Liver (tissue), 9 donors: Measurements from ENCODE around the gene KDM4D. TPM values are rescaled to one million over a fixed set of nuclear protein-coding genes. Genes with fewer than 3 reads are reported as not detected.

Experiments used
- DNase-seq: peaks from one replicate; pipeline ENCODE4 v3.0.0-alpha.2; 2017; ENCODE audit warnings: low spot score
- H3K27ac ChIP-seq, 2 donors: one replicate each; pipeline ENCODE4 v1.7.0; 2013; ENCODE audit warnings: inconsistent platforms in 2 of 2, low read length in 2 of 2, control low read depth in 1 of 2, low read depth in 1 of 2, mild to moderate bottlenecking in 1 of 2
- H3K27me3 ChIP-seq, 4 donors: one replicate each; pipeline versions ENCODE4 v1.6.1 to v1.7.0; 2013; ENCODE audit warnings: low read length in 3 of 4, inconsistent platforms in 1 of 4, mild to moderate bottlenecking in 1 of 4, moderate library complexity in 1 of 4; ENCODE audit not compliant: control insufficient read depth in 4 of 4, insufficient read depth in 4 of 4
- H3K36me3 ChIP-seq, 4 donors: one replicate each; pipeline versions ENCODE4 v1.6.1 to v1.7.0; 2013; ENCODE audit warnings: low read length in 3 of 4, mild to moderate bottlenecking in 3 of 4, low read depth in 1 of 4, moderate library complexity in 1 of 4; ENCODE audit not compliant: control insufficient read depth in 4 of 4, insufficient read depth in 3 of 4
- H3K4me1 ChIP-seq, 4 donors: one replicate each; pipeline versions ENCODE4 v1.6.1 to v1.7.0; 2013; ENCODE audit warnings: low read length in 3 of 4, mild to moderate bottlenecking in 3 of 4, moderate library complexity in 1 of 4; ENCODE audit not compliant: control insufficient read depth in 4 of 4, insufficient read depth in 4 of 4
- H3K4me3 ChIP-seq, 3 donors: one replicate each; pipeline versions ENCODE4 v1.6.1 to v1.7.0; 2013; ENCODE audit warnings: low read length in 3 of 3, control low read depth in 1 of 3, low read depth in 1 of 3, mild to moderate bottlenecking in 1 of 3
- H3K9ac ChIP-seq, 2 donors: one replicate each; pipeline ENCODE4 v1.7.0; 2013; ENCODE audit warnings: low read length in 2 of 2, mild to moderate bottlenecking in 2 of 2, moderate library complexity in 2 of 2, control low read depth in 1 of 2, low read depth in 1 of 2
- H3K9me3 ChIP-seq, 4 donors: one replicate each; pipeline versions ENCODE4 v1.6.1 to v1.7.0; 2013; ENCODE audit warnings: low read length in 3 of 4; ENCODE audit not compliant: control insufficient read depth in 4 of 4
- EGR1 ChIP-seq, 2 donors: IDR thresholded peaks; 2 replicates each; pipeline ENCODE4 v1.6.1; 2016 to 2018; ENCODE audit warnings: antibody characterized with exemption in 2 of 2, low read depth in 2 of 2
- FOXA1 ChIP-seq: IDR thresholded peaks from 2 replicates; pipeline ENCODE4 v1.6.1; 2016; ENCODE audit warnings: antibody characterized with exemption
- FOXA2 ChIP-seq: IDR thresholded peaks from 2 replicates; pipeline ENCODE4 v1.6.1; 2016; ENCODE audit warnings: antibody characterized with exemption
- GABPA ChIP-seq, 2 donors: IDR thresholded peaks in 1 of 2; conservative IDR thresholded peaks in 1 of 2; 2 replicates each; pipeline ENCODE4 v1.6.1; 2016; ENCODE audit warnings: antibody characterized with exemption in 2 of 2, mild to moderate bottlenecking in 1 of 2, moderate library complexity in 1 of 2
- HNF4A ChIP-seq, 2 donors: conservative IDR thresholded peaks; 2 replicates each; pipeline ENCODE4 v1.6.1; 2016; ENCODE audit warnings: antibody characterized with exemption in 2 of 2, mild to moderate bottlenecking in 2 of 2
- HNF4G ChIP-seq: IDR thresholded peaks from 2 replicates; pipeline ENCODE4 v1.6.1; 2016; ENCODE audit warnings: antibody characterized with exemption
- JUND ChIP-seq, 2 donors: IDR thresholded peaks; 2 replicates each; pipeline ENCODE4 v1.6.1; 2016; ENCODE audit warnings: antibody characterized with exemption in 2 of 2
- NR2F2 ChIP-seq: IDR thresholded peaks from 2 replicates; pipeline ENCODE4 v1.6.1; 2016; ENCODE audit warnings: antibody characterized with exemption
- RAD21 ChIP-seq, 2 donors: IDR thresholded peaks; 2 replicates each; pipeline ENCODE4 v1.6.1; 2016; ENCODE audit warnings: antibody characterized with exemption in 2 of 2, mild to moderate bottlenecking in 2 of 2
- RXRA ChIP-seq, 2 donors: IDR thresholded peaks; 2 replicates each; pipeline ENCODE4 v1.6.1; 2017 to 2018; ENCODE audit warnings: antibody characterized with exemption in 2 of 2, mild to moderate bottlenecking in 1 of 2
- SP1 ChIP-seq: IDR thresholded peaks from 2 replicates; pipeline ENCODE4 v1.6.1; 2018; ENCODE audit warnings: antibody characterized with exemption, mild to moderate bottlenecking
- TAF1 ChIP-seq: conservative IDR thresholded peaks from 2 replicates; pipeline ENCODE4 v1.6.1; 2016; ENCODE audit warnings: antibody characterized with exemption, mild to moderate bottlenecking
- YY1 ChIP-seq: IDR thresholded peaks from 2 replicates; pipeline ENCODE4 v1.6.1; 2016; ENCODE audit warnings: antibody characterized with exemption, mild to moderate bottlenecking
- WGBS: extraction: QIAGEN DNeasy Blood & Tissue Kit; methylation state at CpG from one replicate; pipeline ENCODE4 v1.1.7; 2013; 5-methylcytosine and 5-hydroxymethylcytosine counted together
- polyA plus RNA-seq, 2 donors: library from polyadenylated mRNA; stranded (reverse) in 1 of 2; unstranded in 1 of 2; fragments of 200-250 nt in 1 of 2; fragments of >200 nt in 1 of 2; fragmentation: Nextera tagmentation in 1 of 2; extraction: Ambion mirVana in 1 of 2; gene quantifications; one replicate each; pipeline versions ENCODE4 v1.2.1 to v1.2.3, GENCODE V29; 2013 to 2015
- total RNA-seq, 2 donors: library from RNA; depleted of rRNA; stranded (reverse); fragments of >200 nt; gene quantifications; one replicate each; pipeline ENCODE4 v1.2.3, GENCODE V29; 2014
- TF ChIP-seq, protein P1 (sequence below): IDR thresholded peaks from 2 replicates; pipeline ENCODE4 v1.6.1; 2016; ENCODE audit warnings: antibody characterized with exemption
- TF ChIP-seq, protein P2 (sequence below): IDR thresholded peaks from 2 replicates; pipeline ENCODE4 v1.6.1; 2016; ENCODE audit warnings: antibody characterized with exemption
- TF ChIP-seq, protein P3 (sequence below): fragments of 150-350 bp; IDR thresholded peaks from 2 replicates; pipeline ENCODE4 v1.5.1; 2017; ENCODE audit warnings: improper control_type of control experiment, low read depth, low read length; ENCODE audit not compliant: missing input control
- TF ChIP-seq, protein P4 (sequence below): IDR thresholded peaks from 2 replicates; pipeline ENCODE4 v1.6.1; 2016; ENCODE audit warnings: antibody characterized with exemption, mild to moderate bottlenecking
- donor health status: healthy.
- donor health status: healthy.
- donor health status: healthy.
- donor health status: healthy.
- donor health status: healthy.

KDM4D gene
- total and polyA plus RNA-seq, 4 donors: 0.11 to 0.23 (median 0.17) TPM

DNA sequence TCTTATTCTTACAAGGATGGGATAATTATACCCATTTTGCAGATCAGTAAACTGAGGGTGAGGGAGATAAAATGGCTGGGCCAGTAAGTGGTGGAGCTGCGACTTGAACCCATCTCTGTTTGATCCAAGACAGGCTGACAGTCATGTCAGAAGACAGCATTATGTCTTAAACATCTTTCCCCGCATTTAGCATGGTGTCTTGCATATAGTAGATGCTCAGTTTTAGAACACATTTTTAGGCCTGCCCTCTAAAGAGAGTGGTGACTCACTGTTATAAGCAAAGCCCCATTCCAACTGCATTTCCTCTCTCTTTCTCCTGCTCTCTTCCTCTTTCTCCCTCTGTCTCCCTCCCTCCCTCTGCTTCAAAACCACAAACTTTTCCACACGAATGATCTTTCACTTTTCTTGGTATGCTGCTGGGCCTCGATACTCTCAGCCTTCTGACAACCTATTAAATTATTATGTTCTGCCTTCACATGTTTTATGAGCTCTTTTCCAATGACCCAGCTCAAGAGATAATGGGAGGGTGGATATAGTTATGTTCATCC lies 25.4 kb upstream of the KDM4D start:
- 72% methylated on average over 4 of the region's 4 CpGs for WGBS
- Histone ChIP-seq H3K27ac (no peak overlapping the region), H3K4me1 (no peaks in the 10 kb centered on the region), H3K9me3 (no peaks in the 10 kb centered on the region), H3K27me3 (no peaks in the 10 kb centered on the region), H3K9ac (no peak overlapping the region), H3K4me3 (no peak overlapping the region), H3K36me3 (no peaks in the 10 kb centered on the region)
- TF ChIP-seq RAD21 (IDR thresholded peaks at IDR 0.05) (no peak), FOXA1 (no peak), YY1 (no peak), NR2F2 (no peak), EGR1 (IDR thresholded peaks at IDR 0.05; ENCODE audit: low read depth in 2 of 2) (no peak), HNF4A (conservative IDR thresholded peaks at IDR 0.05) (no peak), TAF1 (no peak), GABPA (IDR thresholded peaks at IDR 0.05 in 1 of 2, conservative IDR thresholded peaks at IDR 0.05 in 1 of 2) (no peak)
- DNase-seq: no peak

DNA sequence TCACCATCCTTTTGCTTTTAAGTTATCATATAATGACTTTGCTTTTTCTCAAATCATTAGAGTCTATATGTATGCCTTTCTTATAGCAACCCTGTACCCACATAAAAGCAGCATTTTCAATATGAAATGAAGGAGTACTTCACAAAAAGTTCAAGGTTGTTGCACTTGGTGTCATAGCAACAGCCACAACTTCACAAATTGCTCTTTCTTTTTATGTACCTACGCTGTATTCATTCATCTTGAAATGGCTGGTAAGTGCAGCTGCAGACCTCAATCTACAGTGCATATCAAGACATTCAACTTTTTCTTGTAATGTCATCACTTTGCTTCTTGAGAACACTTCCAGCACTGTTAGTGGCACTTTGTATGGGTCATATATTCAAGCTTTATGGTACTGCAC lies 18.8 kb upstream of the KDM4D start:
- peaks cover 2 to 5% (median 3%) of the 10 kb centered on the region in 4 donors for H3K36me3 ChIP-seq
- no peak for DNase-seq
- TF ChIP-seq JUND (IDR thresholded peaks at IDR 0.05) (no peak), RAD21 (IDR thresholded peaks at IDR 0.05) (no peak), TAF1 (no peak), SP1 (no peak), FOXA1 (no peak)

DNA sequence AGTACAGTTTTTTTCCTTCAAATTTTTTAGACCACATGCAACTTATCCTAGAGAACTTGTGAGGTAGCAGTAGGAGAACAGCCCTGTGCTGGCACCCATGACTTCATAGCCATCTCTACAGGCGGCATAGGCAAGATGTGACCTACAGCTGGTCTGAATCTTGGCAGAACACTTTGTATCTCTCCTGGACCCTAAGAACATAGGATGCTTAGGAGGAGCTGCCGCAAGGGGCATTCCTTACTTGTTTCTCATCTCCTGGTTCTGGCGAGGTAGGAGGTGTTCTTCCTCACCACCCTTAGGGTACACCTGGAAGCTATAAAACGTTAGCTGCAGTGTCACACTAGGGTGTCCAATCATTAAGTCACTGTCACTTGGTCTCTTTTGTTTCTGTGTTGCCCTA lies 16.5 kb upstream of the KDM4D start:
- Histone ChIP-seq H3K27ac (no peak overlapping the region), H3K27me3 (no peaks in the 10 kb centered on the region), H3K9ac (no peak overlapping the region), H3K9me3 (no peaks in the 10 kb centered on the region), H3K36me3 (peaks cover 2 to 17% (median 10%) of the 10 kb centered on the region in 4 donors), H3K4me1 (no peaks in the 10 kb centered on the region), H3K4me3 (no peak overlapping the region)
- DNase-seq: no peak
- 69% methylated on average over 4 of the region's 4 CpGs for WGBS
- TF ChIP-seq, protein P1, sequence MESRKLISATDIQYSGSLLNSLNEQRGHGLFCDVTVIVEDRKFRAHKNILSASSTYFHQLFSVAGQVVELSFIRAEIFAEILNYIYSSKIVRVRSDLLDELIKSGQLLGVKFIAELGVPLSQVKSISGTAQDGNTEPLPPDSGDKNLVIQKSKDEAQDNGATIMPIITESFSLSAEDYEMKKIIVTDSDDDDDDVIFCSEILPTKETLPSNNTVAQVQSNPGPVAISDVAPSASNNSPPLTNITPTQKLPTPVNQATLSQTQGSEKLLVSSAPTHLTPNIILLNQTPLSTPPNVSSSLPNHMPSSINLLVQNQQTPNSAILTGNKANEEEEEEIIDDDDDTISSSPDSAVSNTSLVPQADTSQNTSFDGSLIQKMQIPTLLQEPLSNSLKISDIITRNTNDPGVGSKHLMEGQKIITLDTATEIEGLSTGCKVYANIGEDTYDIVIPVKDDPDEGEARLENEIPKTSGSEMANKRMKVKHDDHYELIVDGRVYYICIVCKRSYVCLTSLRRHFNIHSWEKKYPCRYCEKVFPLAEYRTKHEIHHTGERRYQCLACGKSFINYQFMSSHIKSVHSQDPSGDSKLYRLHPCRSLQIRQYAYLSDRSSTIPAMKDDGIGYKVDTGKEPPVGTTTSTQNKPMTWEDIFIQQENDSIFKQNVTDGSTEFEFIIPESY: no peak
- TF ChIP-seq EGR1 (IDR thresholded peaks at IDR 0.05; ENCODE audit: low read depth in 2 of 2): no peak
- no peak for TF ChIP-seq SP1
- TF ChIP-seq RXRA (IDR thresholded peaks at IDR 0.05): no peak
- no peak for TF ChIP-seq NR2F2
- TF ChIP-seq RAD21 (IDR thresholded peaks at IDR 0.05): no peak
- TF ChIP-seq TAF1: no peak
- TF ChIP-seq FOXA2: no peak
- TF ChIP-seq FOXA1: no peak
- TF ChIP-seq, protein P2, sequence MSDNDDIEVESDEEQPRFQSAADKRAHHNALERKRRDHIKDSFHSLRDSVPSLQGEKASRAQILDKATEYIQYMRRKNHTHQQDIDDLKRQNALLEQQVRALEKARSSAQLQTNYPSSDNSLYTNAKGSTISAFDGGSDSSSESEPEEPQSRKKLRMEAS: no peak
- no peak for TF ChIP-seq HNF4G
- TF ChIP-seq JUND (IDR thresholded peaks at IDR 0.05): no peak
- TF ChIP-seq, protein P3, sequence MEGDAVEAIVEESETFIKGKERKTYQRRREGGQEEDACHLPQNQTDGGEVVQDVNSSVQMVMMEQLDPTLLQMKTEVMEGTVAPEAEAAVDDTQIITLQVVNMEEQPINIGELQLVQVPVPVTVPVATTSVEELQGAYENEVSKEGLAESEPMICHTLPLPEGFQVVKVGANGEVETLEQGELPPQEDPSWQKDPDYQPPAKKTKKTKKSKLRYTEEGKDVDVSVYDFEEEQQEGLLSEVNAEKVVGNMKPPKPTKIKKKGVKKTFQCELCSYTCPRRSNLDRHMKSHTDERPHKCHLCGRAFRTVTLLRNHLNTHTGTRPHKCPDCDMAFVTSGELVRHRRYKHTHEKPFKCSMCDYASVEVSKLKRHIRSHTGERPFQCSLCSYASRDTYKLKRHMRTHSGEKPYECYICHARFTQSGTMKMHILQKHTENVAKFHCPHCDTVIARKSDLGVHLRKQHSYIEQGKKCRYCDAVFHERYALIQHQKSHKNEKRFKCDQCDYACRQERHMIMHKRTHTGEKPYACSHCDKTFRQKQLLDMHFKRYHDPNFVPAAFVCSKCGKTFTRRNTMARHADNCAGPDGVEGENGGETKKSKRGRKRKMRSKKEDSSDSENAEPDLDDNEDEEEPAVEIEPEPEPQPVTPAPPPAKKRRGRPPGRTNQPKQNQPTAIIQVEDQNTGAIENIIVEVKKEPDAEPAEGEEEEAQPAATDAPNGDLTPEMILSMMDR: no peak
- no peak for TF ChIP-seq GABPA (IDR thresholded peaks at IDR 0.05 in 1 of 2, conservative IDR thresholded peaks at IDR 0.05 in 1 of 2)
- no peak for TF ChIP-seq HNF4A (conservative IDR thresholded peaks at IDR 0.05)
- no peak for TF ChIP-seq YY1
- TF ChIP-seq, protein P4, sequence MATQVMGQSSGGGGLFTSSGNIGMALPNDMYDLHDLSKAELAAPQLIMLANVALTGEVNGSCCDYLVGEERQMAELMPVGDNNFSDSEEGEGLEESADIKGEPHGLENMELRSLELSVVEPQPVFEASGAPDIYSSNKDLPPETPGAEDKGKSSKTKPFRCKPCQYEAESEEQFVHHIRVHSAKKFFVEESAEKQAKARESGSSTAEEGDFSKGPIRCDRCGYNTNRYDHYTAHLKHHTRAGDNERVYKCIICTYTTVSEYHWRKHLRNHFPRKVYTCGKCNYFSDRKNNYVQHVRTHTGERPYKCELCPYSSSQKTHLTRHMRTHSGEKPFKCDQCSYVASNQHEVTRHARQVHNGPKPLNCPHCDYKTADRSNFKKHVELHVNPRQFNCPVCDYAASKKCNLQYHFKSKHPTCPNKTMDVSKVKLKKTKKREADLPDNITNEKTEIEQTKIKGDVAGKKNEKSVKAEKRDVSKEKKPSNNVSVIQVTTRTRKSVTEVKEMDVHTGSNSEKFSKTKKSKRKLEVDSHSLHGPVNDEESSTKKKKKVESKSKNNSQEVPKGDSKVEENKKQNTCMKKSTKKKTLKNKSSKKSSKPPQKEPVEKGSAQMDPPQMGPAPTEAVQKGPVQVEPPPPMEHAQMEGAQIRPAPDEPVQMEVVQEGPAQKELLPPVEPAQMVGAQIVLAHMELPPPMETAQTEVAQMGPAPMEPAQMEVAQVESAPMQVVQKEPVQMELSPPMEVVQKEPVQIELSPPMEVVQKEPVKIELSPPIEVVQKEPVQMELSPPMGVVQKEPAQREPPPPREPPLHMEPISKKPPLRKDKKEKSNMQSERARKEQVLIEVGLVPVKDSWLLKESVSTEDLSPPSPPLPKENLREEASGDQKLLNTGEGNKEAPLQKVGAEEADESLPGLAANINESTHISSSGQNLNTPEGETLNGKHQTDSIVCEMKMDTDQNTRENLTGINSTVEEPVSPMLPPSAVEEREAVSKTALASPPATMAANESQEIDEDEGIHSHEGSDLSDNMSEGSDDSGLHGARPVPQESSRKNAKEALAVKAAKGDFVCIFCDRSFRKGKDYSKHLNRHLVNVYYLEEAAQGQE: no peak

More for the DNA sequence above, 18.8 kb upstream of the KDM4D start:
- Histone ChIP-seq H3K27me3 (no peaks in the 10 kb centered on the region), H3K27ac (no peak overlapping the region), H3K9me3 (no peaks in the 10 kb centered on the region), H3K4me1 (no peaks in the 10 kb centered on the region), H3K9ac (no peak overlapping the region), H3K4me3 (no peak overlapping the region)
- WGBS: 87% methylated on average over 1 of the region's 1 CpG
